ENCODE measurements around the gene MAML2. TPM values are rescaled to one million over a fixed set of nuclear protein-coding genes. Genes with fewer than 3 reads are reported as not detected.

MAML2 gene
- total RNA-seq, 1 donor = 20.1 TPM

DNA sequence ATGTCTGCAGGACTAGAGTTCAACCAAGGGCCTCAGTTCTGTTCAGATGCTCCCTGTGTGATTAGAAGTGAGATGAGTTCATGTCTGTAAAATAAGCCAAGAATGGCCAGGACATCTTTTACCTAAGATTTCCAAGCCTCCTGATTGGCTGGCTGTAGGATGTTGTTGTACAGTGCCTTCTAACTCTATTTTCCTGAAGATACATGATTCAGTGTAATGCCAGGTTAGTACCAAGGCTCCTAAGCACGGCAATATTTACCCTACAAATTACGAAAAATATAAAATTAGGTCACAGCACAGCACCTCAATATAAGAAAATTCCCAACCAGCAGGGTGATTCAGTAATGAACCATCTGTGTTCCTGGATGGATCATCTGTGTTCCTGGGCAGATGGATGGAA lies 279.1 kb downstream of the MAML2 start:
- H3K4me3 ChIP-seq (ENCODE audit: low read depth, low read length) = no peak overlapping the region
- DNase-seq (ENCODE audit: low read depth) = no peak
- TF ChIP-seq, protein P1, sequence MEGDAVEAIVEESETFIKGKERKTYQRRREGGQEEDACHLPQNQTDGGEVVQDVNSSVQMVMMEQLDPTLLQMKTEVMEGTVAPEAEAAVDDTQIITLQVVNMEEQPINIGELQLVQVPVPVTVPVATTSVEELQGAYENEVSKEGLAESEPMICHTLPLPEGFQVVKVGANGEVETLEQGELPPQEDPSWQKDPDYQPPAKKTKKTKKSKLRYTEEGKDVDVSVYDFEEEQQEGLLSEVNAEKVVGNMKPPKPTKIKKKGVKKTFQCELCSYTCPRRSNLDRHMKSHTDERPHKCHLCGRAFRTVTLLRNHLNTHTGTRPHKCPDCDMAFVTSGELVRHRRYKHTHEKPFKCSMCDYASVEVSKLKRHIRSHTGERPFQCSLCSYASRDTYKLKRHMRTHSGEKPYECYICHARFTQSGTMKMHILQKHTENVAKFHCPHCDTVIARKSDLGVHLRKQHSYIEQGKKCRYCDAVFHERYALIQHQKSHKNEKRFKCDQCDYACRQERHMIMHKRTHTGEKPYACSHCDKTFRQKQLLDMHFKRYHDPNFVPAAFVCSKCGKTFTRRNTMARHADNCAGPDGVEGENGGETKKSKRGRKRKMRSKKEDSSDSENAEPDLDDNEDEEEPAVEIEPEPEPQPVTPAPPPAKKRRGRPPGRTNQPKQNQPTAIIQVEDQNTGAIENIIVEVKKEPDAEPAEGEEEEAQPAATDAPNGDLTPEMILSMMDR (IDR thresholded peaks at IDR 0.05; ENCODE audit: insufficient read depth, low read length) = no peak

DNA sequence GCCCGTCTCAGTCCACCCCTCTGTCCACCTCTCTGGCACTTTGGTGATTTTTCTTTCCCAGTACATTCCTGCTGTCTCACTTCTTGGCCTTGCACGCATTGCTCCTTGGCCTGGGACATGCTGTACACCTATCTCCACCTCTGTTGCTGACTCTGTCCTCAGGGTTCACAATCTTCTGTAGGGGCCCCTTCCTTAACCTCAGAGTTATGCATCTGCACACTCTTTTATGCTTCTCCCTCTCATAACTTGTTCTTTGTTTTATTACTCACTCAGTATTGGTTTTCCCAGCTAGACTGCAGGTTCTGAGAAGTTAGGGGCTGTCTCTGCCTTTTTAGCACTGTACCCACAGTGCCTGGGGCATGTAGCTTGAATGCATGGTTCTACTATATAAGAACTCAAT lies 279.9 kb downstream of the MAML2 start:
- DNase-seq (ENCODE audit: low read depth) = no peak
- H3K4me3 ChIP-seq (ENCODE audit: low read depth, low read length) = no peak overlapping the region
- TF ChIP-seq, protein P1 (IDR thresholded peaks at IDR 0.05; ENCODE audit: insufficient read depth, low read length) = no peak

DNA sequence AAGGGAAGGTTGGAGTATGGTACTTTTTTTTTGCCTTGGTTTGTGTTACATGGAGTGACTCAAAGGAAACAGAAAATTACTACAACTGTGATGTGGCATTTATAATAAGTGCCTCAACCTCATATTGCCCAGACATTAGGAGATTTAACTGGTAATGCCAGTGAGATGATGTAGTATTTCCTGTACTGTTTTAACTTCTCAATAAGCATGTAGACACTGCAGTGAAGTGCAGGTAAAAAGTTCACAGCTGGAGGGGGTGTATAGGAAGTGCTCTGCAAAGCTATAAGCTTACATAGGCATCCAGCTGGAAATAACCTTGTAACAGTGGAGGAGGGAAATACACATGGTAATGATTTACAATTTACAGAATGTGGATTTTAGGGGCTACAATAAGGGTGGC lies 280.9 kb downstream of the MAML2 start:
- H3K4me3 ChIP-seq (ENCODE audit: low read depth, low read length) = no peak overlapping the region
- TF ChIP-seq, protein P1 (IDR thresholded peaks at IDR 0.05; ENCODE audit: insufficient read depth, low read length) = no peak
- no peak for DNase-seq (ENCODE audit: low read depth)

DNA sequence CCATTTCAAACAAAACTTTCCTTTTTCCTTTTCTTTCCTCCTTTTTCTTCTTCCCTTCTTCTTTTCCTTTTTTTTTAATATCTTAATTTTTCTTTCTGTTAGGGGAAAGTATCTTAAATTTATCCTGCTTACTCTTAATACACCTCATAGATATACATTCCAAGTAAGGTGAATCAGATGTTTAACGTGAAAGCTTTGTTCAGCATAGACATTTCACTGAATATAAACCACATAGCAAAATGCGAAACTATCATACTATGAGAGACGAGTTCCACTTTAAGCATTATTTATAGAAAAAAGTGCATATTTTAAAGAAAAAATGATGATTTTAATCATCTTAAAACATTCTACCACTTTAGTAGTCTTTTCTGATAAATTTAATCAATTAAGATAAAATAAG lies 281.3 kb downstream of the MAML2 start:
- TF ChIP-seq, protein P1 (IDR thresholded peaks at IDR 0.05; ENCODE audit: insufficient read depth, low read length) = no peak
- no peak overlapping the region for H3K4me3 ChIP-seq (ENCODE audit: low read depth, low read length)
- DNase-seq (ENCODE audit: low read depth) = no peak

DNA sequence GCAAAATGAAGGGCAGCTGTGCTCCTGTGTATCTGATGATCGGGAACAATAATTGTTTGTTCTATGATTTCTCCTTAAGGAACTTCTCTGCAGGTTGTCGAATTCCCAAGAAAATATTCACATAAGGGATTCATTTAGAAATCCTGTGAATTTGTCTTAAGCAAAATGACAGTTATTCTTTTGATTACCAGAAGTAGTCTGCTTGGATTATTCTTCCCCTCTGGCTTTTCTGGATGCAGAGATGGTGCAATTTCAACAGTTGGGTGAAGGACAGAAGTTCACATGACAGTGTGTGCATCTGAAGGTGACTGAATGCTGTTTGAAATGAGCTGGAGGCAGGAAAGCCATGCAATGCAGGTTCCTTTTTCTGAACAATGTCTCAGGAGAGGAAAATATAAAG lies 281.9 kb downstream of the MAML2 start:
- DNase-seq (ENCODE audit: low read depth) = no peak
- TF ChIP-seq, protein P1 (IDR thresholded peaks at IDR 0.05; ENCODE audit: insufficient read depth, low read length) = no peak
- no peak overlapping the region for H3K4me3 ChIP-seq (ENCODE audit: low read depth, low read length)

DNA sequence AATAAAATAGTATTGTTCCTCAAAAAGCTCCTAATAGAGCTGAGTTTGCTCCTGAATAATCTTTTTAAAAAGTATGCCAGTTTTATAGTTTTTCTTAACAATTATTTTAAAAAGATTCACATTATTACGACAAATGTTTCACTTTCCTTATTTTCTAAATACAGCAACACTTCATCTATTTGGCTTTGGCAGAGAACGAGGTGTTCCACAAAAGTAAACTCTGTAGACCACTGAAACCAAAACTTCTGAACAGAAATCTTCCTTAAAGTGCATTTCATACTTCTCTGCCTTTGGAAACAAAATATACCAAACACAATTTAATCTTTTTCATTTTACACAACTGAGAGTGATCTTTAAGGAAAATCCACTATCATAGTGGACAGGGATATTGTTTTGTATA lies 285.5 kb downstream of the MAML2 start:
- H3K4me3 ChIP-seq (ENCODE audit: low read depth, low read length) = no peak overlapping the region
- no peak for DNase-seq (ENCODE audit: low read depth)
- TF ChIP-seq, protein P1 (IDR thresholded peaks at IDR 0.05; ENCODE audit: insufficient read depth, low read length) = no peak

DNA sequence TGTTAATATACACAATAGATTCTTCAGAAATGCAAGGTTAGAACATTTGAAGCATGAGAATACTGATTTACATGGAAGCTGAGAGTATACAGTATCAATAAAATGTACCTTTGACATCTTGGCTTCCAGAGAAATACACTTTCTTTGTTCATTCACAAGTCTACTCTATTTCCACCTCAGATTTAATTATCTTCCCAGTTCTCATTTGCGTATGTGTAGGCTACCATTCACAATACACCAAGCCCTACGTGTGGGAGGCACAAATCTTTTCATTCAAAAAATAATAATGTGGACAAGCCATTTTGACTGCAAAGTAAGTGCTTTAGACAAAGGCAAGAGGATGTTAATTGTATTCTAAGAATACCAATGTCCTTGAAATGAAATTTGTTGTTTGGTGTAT lies 286.4 kb downstream of the MAML2 start:
- no peak for DNase-seq (ENCODE audit: low read depth)
- TF ChIP-seq, protein P1 (IDR thresholded peaks at IDR 0.05; ENCODE audit: insufficient read depth, low read length) = no peak
- no peak overlapping the region for H3K4me3 ChIP-seq (ENCODE audit: low read depth, low read length)

Data from fibroblast of the aortic adventitia (primary cell).